HepG2 (cell line): Measurements from ENCODE around the gene NRL. TPM values are rescaled to one million over a fixed set of nuclear protein-coding genes. Genes with fewer than 3 reads are reported as not detected.

Experiments used
- CENPX ChIP-seq: sonication (generic); formaldehyde crosslinking; IDR thresholded peaks from 2 replicates; pipeline ENCODE4 v1.9.0; 2021; ENCODE audit warnings: mild to moderate bottlenecking, missing genetic modification reagents, moderate library complexity
- DNMT1 ChIP-seq: sonication (generic); formaldehyde crosslinking; IDR thresholded peaks from 2 replicates; pipeline ENCODE4 v1.5.1; 2020; ENCODE audit warnings: mild to moderate bottlenecking, missing genetic modification reagents
- NCOA1 ChIP-seq: sonication (generic); formaldehyde crosslinking; IDR thresholded peaks from 2 replicates; pipeline ENCODE4 v1.9.0; 2021; ENCODE audit warnings: missing genetic modification reagents
- NPAS2 ChIP-seq: sonication (generic); formaldehyde crosslinking; IDR thresholded peaks from 2 replicates; pipeline ENCODE4 v1.8.0; 2022; ENCODE audit warnings: mild to moderate bottlenecking, missing genetic modification reagents, borderline replicate concordance
- POLR2AphosphoS5 ChIP-seq: IDR thresholded peaks from 2 replicates; pipeline ENCODE4 v1.6.1; 2012; ENCODE audit warnings: low read depth, low read length
- SMYD3 ChIP-seq: sonication (generic); formaldehyde crosslinking; IDR thresholded peaks from 2 replicates; pipeline ENCODE4 v1.8.1; 2023; ENCODE audit warnings: mild to moderate bottlenecking, missing genetic modification reagents
- SOX13 ChIP-seq, 3 experiments: fragments of 450-650 bp in 1 of 3; sonication (generic) in 1 of 3; formaldehyde crosslinking in 1 of 3; IDR thresholded peaks in 2 of 3; conservative IDR thresholded peaks in 1 of 3; 2 replicates each; pipeline versions ENCODE4 v1.5.0 to v1.6.1; 2016 to 2020; ENCODE audit warnings: antibody characterized with exemption in 1 of 3, mild to moderate bottlenecking in 1 of 3, missing compliant biosample characterization in 1 of 3, missing genetic modification reagents in 1 of 3, moderate library complexity in 1 of 3
- ZFX ChIP-seq: sonication (generic); formaldehyde crosslinking; IDR thresholded peaks from 2 replicates; pipeline ENCODE4 v1.4.0; 2020; ENCODE audit warnings: mild to moderate bottlenecking, low read depth, missing genetic modification reagents, moderate library complexity
- ZNF605 ChIP-seq: sonication (generic); formaldehyde crosslinking; IDR thresholded peaks from 2 replicates; pipeline ENCODE4 v1.8.0; 2022; ENCODE audit warnings: mild to moderate bottlenecking, missing genetic modification reagents
- ZNF670 ChIP-seq: sonication (generic); formaldehyde crosslinking; IDR thresholded peaks from 2 replicates; pipeline ENCODE4 v1.8.0; 2022; ENCODE audit warnings: mild to moderate bottlenecking, missing genetic modification reagents, borderline replicate concordance
- ZSCAN29 ChIP-seq: sonication (generic); formaldehyde crosslinking; conservative IDR thresholded peaks from 2 replicates; pipeline ENCODE4 v1.4.0; 2020; ENCODE audit warnings: mild to moderate bottlenecking, missing genetic modification reagents
- polyA plus RNA-seq, 8 experiments: library from polyadenylated mRNA; depleted of rRNA in 3 of 8; stranded (reverse) in 7 of 8; unstranded in 1 of 8; fragments of >200 nt; fragmentation: Illumina TruSeq in 4 of 8; extraction: Trizol in 4 of 8; gene quantifications; 2 replicates each; pipeline versions ENCODE4 v1.2.1 to v1.2.3, GENCODE V29; 2011 to 2016; ENCODE audit warnings: low read depth in 4 of 8, missing spikeins in 1 of 8, mixed read lengths in 1 of 8; ENCODE audit not compliant: insufficient read depth in 1 of 8
- total RNA-seq, 5 experiments: library from RNA; depleted of rRNA; stranded (reverse); fragments of >200 nt; fragmentation: Illumina TruSeq; extraction: Trizol; gene quantifications; 2 replicates each; pipeline ENCODE4 v1.2.3, GENCODE V29; 2016; ENCODE audit warnings: low read depth in 1 of 5
- TF ChIP-seq, protein P1 (sequence below): sonication (generic); formaldehyde crosslinking; IDR thresholded peaks from 2 replicates; pipeline ENCODE4 v1.4.0; 2020; ENCODE audit warnings: missing genetic modification reagents
- TF ChIP-seq, protein P2 (sequence below): sonication (generic); formaldehyde crosslinking; IDR thresholded peaks from 2 replicates; pipeline ENCODE4 v1.5.0; 2020; ENCODE audit warnings: missing genetic modification reagents, mild to moderate bottlenecking, borderline replicate concordance
- TF ChIP-seq, protein P3 (sequence below): sonication (generic); formaldehyde crosslinking; IDR thresholded peaks from 2 replicates; pipeline ENCODE4 v1.8.1; 2023; ENCODE audit warnings: mild to moderate bottlenecking, missing genetic modification reagents, borderline replicate concordance
- TF ChIP-seq, protein P4 (sequence below): IDR thresholded peaks from 2 replicates; pipeline ENCODE4 v1.6.1; 2016; ENCODE audit warnings: mild to moderate bottlenecking

Gene NRL
- total and polyA plus RNA-seq, 2 of the 13 experiments (the other 11 are each of a cell fraction or from before 2014, with no cell fraction given), result 2.5 to 4.7 TPM

DNA sequence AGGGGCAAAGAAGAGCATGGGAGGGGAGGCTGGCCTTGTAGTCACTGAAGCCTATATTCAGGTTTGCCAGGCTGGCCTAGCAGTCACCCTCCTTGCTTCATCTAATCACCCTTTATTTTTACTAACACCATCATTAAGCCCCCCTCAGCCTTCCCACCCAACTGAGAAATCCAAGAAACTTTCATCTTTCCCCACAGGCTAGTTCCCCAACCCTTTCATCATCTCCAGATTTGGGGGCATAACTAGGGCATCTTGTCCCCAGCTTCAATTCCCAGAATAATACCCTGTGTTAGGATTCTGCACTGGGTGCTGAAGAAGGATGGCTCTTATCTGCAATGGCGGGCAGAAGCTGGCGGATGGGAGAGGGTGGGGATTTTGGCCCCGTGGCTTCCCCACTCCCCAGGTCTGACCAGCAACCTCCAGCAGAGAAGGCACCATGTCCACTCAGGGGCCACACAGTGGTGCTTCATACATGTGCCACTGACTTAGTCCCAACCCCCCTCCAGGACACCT is 13.7 kb downstream of the NRL start (continued):
- TF ChIP-seq, protein P1, sequence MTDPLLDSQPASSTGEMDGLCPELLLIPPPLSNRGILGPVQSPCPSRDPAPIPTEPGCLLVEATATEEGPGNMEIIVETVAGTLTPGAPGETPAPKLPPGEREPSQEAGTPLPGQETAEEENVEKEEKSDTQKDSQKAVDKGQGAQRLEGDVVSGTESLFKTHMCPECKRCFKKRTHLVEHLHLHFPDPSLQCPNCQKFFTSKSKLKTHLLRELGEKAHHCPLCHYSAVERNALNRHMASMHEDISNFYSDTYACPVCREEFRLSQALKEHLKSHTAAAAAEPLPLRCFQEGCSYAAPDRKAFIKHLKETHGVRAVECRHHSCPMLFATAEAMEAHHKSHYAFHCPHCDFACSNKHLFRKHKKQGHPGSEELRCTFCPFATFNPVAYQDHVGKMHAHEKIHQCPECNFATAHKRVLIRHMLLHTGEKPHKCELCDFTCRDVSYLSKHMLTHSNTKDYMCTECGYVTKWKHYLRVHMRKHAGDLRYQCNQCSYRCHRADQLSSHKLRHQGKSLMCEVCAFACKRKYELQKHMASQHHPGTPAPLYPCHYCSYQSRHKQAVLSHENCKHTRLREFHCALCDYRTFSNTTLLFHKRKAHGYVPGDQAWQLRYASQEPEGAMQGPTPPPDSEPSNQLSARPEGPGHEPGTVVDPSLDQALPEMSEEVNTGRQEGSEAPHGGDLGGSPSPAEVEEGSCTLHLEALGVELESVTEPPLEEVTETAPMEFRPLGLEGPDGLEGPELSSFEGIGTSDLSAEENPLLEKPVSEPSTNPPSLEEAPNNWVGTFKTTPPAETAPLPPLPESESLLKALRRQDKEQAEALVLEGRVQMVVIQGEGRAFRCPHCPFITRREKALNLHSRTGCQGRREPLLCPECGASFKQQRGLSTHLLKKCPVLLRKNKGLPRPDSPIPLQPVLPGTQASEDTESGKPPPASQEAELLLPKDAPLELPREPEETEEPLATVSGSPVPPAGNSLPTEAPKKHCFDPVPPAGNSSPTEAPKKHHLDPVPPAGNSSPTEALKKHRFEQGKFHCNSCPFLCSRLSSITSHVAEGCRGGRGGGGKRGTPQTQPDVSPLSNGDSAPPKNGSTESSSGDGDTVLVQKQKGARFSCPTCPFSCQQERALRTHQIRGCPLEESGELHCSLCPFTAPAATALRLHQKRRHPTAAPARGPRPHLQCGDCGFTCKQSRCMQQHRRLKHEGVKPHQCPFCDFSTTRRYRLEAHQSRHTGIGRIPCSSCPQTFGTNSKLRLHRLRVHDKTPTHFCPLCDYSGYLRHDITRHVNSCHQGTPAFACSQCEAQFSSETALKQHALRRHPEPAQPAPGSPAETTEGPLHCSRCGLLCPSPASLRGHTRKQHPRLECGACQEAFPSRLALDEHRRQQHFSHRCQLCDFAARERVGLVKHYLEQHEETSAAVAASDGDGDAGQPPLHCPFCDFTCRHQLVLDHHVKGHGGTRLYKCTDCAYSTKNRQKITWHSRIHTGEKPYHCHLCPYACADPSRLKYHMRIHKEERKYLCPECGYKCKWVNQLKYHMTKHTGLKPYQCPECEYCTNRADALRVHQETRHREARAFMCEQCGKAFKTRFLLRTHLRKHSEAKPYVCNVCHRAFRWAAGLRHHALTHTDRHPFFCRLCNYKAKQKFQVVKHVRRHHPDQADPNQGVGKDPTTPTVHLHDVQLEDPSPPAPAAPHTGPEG (CRISPR knock-in tag), result 0 out of 2 replicates have a peak, but pooled peaks have one; percentile 25
- TF ChIP-seq, protein P2, sequence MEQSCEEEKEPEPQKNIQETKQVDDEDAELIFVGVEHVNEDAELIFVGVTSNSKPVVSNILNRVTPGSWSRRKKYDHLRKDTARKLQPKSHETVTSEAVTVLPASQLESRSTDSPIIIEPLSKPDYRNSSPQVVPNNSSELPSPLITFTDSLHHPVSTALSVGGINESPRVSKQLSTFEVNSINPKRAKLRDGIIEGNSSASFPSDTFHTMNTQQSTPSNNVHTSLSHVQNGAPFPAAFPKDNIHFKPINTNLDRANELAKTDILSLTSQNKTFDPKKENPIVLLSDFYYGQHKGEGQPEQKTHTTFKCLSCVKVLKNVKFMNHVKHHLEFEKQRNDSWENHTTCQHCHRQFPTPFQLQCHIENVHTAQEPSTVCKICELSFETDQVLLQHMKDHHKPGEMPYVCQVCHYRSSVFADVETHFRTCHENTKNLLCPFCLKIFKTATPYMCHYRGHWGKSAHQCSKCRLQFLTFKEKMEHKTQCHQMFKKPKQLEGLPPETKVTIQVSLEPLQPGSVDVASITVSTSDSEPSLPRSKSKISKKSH (CRISPR knock-in tag), result no peak
- no peak for TF ChIP-seq SOX13 (IDR thresholded peaks at IDR 0.05)
- no peak for TF ChIP-seq SOX13 (CRISPR knock-in tag; conservative IDR thresholded peaks at IDR 0.05 in 1 of 2, IDR thresholded peaks at IDR 0.05 in 1 of 2)
- TF ChIP-seq NPAS2, result no peak
- TF ChIP-seq NCOA1, result no peak
- TF ChIP-seq ZNF670 (CRISPR knock-in tag), result no peak
- TF ChIP-seq ZFX (CRISPR knock-in tag), result peak; percentile 29; the same call in 1 of the 2 replicates
- TF ChIP-seq, protein P3, sequence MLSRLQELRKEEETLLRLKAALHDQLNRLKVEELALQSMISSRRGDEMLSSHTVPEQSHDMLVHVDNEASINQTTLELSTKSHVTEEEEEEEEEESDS, result peak; percentile 8; the same call in 1 of the 2 replicates
- TF ChIP-seq CENPX (CRISPR knock-in tag), result no peak
- peak; percentile 73; the same call in 1 of the 2 replicates for TF ChIP-seq DNMT1 (CRISPR knock-in tag)
- no peak for TF ChIP-seq SMYD3
- 0 out of 2 replicates have a peak, but pooled peaks have one; percentile 9 for TF ChIP-seq ZSCAN29
- TF ChIP-seq POLR2AphosphoS5, result peak; percentile 21; the same call in 1 of the 2 replicates
- TF ChIP-seq, protein P4, sequence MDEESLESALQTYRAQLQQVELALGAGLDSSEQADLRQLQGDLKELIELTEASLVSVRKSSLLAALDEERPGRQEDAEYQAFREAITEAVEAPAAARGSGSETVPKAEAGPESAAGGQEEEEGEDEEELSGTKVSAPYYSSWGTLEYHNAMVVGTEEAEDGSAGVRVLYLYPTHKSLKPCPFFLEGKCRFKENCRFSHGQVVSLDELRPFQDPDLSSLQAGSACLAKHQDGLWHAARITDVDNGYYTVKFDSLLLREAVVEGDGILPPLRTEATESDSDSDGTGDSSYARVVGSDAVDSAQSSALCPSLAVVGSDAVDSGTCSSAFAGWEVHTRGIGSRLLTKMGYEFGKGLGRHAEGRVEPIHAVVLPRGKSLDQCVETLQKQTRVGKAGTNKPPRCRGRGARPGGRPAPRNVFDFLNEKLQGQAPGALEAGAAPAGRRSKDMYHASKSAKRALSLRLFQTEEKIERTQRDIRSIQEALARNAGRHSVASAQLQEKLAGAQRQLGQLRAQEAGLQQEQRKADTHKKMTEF (CRISPR knock-in tag), result peak; percentile 26; the same call in 1 of the 2 replicates
- TF ChIP-seq ZNF605 (CRISPR knock-in tag), result 0 out of 2 replicates have a peak, but pooled peaks have one; percentile 16
